Measurements from ENCODE around the gene GJB5.

GJB5 gene

GRCh38 chr1:34795916-34796315, 41.1 kb downstream of the GJB5 start:
- DNase-seq = no peak

DNA sequence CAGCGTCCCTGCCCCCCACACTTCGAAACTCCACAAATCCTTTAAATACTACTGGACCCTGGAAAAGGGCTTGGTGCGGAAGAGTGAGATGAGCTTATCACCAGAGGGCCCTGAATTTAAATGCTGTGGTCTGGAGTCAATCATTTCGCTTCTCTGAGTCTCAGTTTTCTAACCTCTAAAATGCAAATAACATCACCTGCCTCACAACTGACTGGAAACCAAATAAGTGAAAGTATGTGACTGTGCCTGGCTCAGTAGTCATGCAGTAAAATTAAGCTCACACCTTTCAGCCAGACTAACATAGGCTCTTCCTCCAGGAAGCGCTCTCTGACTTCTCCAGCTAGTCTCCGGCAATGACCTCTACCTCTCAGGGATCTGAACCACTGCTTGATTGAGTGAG, 42.1 kb downstream of the GJB5 start:
- DNase-seq = no peak

- no peak for DNase-seq
Observed at GRCh38 chr1:34800214-34800613, 45.4 kb downstream of the GJB5 start.

GRCh38 chr1:34803770-34804169, 48.9 kb downstream of the GJB5 start:
- no peak for DNase-seq

DNA sequence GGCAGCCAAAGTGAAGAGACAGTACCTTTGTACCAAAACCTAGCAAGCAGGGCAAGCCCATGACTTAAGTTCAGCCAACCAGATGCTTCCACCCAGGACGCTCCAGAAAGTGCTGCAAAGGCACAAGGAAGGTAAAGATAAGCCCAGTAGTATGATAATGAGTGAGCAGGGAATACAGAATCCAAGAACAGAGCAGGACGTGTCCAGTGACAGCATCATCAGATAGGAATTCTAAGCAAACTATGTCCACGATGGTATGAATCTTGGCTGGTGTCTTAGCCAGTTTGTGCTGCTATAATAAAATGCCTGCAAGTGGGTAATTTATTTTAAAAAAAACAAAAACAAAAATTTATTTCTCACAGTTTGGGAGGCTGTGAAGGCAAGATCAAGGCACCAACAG, 51.5 kb downstream of the GJB5 start:
- DNase-seq = no peak

Data from suppressor macrophage (primary cell).